Common myeloid progenitor, CD34-positive (primary cell): ENCODE results near the gene CD53.

Experiments used
- CTCF ChIA-PET: fragments of 350-600 bp; sonication (Branson Sonifier 250); formaldehyde crosslinking; loops from one replicate; lab custom pipeline; 2021; ENCODE audit warnings: antibody characterized with exemption; lab: Charles Lee
- POLR2A ChIA-PET: fragments of 350-600 bp; sonication (Branson Sonifier 250); formaldehyde crosslinking; loops from one replicate; lab custom pipeline; 2021; ENCODE audit warnings: antibody characterized with exemption; lab: Charles Lee
- DNase-seq, 3 donors: peaks; one replicate each; pipeline versions ENCODE4 v3.0.0 to v3.0.0-alpha.2; 2013
- H3K27ac ChIP-seq, 2 experiments: 1 replicate in 1 of 2; 2 replicates in 1 of 2; pipeline ENCODE4 v1.7.0; 2013; ENCODE audit warnings: inconsistent platforms in 2 of 2, low read length in 2 of 2, mild to moderate bottlenecking in 2 of 2, low read depth in 1 of 2, moderate library complexity in 1 of 2; ENCODE audit not compliant: severe bottlenecking in 2 of 2, insufficient read depth in 1 of 2, poor library complexity in 1 of 2
- H3K27me3 ChIP-seq, 5 experiments: replicated peaks in 2 of 5; 1 replicate in 3 of 5; 2 replicates in 2 of 5; pipeline versions ENCODE4 v1.6.1 to v1.7.0; 2013; ENCODE audit warnings: low read length in 4 of 5, mild to moderate bottlenecking in 2 of 5, moderate library complexity in 2 of 5, inconsistent platforms in 1 of 5; ENCODE audit not compliant: insufficient read depth in 5 of 5, control insufficient read depth in 4 of 5
- H3K36me3 ChIP-seq, 4 experiments: 1 replicate in 2 of 4; 2 replicates in 2 of 4; pipeline versions ENCODE4 v1.6.1 to v1.7.0; 2013; ENCODE audit warnings: low read length in 3 of 4, control low read depth in 1 of 4, mild to moderate bottlenecking in 1 of 4; ENCODE audit not compliant: control insufficient read depth in 4 of 4, insufficient read depth in 4 of 4
- H3K4me1 ChIP-seq, 4 experiments: 1 replicate in 3 of 4; 2 replicates in 1 of 4; pipeline versions ENCODE4 v1.6.1 to v1.7.1; 2013; ENCODE audit warnings: low read length in 3 of 4, mild to moderate bottlenecking in 3 of 4, control low read depth in 1 of 4, inconsistent platforms in 1 of 4, moderate library complexity in 1 of 4; ENCODE audit not compliant: control insufficient read depth in 4 of 4, insufficient read depth in 4 of 4; ENCODE audit errors: control extremely low read depth in 1 of 4
- H3K4me3 ChIP-seq, 7 experiments: 1 replicate in 4 of 7; 2 replicates in 3 of 7; pipeline versions ENCODE4 v1.5.1 to v1.7.0; 2013; ENCODE audit warnings: mild to moderate bottlenecking in 7 of 7, low read length in 6 of 7, moderate library complexity in 6 of 7, inconsistent platforms in 2 of 7, low read depth in 2 of 7, control low read depth in 1 of 7; ENCODE audit not compliant: insufficient read depth in 4 of 7, control insufficient read depth in 1 of 7; ENCODE audit errors: extremely low read depth in 1 of 7
- H3K9me3 ChIP-seq, 5 experiments: 1 replicate in 4 of 5; 2 replicates in 1 of 5; pipeline versions ENCODE4 v1.6.1 to v1.7.1; 2013; ENCODE audit warnings: low read length in 4 of 5, mild to moderate bottlenecking in 2 of 5, inconsistent platforms in 1 of 5, low read depth in 1 of 5, moderate library complexity in 1 of 5; ENCODE audit not compliant: control insufficient read depth in 4 of 5, insufficient read depth in 2 of 5; ENCODE audit errors: control extremely low read depth in 1 of 5
- WGBS: methylation state at CpG from one replicate; pipeline ENCODE4 v1.1.5; 2013; ENCODE audit not compliant: insufficient coverage; 5-methylcytosine and 5-hydroxymethylcytosine counted together

CD53 gene

DNA sequence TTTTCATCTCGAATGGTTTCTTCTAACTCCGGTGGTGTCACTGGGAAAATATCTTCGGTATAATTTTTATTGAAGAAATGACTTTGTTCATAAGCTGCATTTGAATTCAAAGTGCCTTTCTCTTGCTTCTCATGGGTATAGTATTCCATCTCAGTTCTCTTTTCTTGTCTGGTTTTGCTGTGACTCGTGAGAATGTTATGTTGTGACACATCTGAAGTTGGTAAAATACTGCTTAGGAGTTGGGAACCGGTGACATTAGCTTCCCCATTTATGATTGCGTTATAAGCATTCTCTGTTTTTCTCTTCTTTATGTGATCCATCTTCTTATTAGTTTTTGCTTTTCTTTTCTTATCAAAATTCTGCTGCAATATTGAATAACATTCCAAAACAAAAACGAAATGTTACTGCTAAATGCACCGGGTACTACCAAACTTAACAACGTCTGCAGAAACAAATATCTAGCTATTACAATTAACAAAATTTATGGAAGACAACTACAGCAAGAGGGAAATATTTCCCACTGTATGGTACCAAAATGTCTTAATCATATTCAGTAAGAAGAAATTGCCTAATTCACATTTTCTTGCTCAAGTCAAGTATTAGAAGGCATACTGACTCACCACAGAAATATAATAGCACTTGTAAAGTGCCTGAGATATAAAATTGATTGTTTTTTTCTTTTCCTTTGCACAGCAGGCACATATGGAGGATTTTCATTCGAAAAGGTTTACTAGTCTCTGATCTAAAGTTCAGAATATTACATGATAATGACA is 75.3 kb downstream of the CD53 start:
- 100% methylated on average over 1 of the region's 10 CpGs for WGBS
- no peak overlapping the region for H3K27ac ChIP-seq
- H3K9me3 ChIP-seq, result peaks cover 0 to 9% (median 0%) of the 10 kb centered on the region in 5 experiments
- peaks cover 26 to 72% (median 41%) of the 10 kb centered on the region in 4 experiments for H3K36me3 ChIP-seq
- DNase-seq, result no peak
- no peak overlapping the region for H3K4me3 ChIP-seq
- ChIA-PET POLR2A (no interaction called here), CTCF (interaction anchor here (0.6 to 1.6 kb wide), 2 partner anchors 15 to 17 kb away, joined by 3 read pairs; no protein-coding TSS in a partner anchor)
- H3K27me3 ChIP-seq, result no peaks in the 10 kb centered on the region
- H3K4me1 ChIP-seq, result no peaks in the 10 kb centered on the region
